Panc1 (cell line): ENCODE results near the gene HKDC1. TPM values are rescaled to one million over a fixed set of nuclear protein-coding genes. Genes with fewer than 3 reads are reported as not detected.

Experiments used
- ATAC-seq: fragments of 200-7000 bp; cut with Tn5 transposase; 2 replicates; pipeline ENCODE4 v1.9.1; 2020; ENCODE audit warnings: mild to moderate bottlenecking, moderate library complexity
- BruUV-seq: library from RNA; stranded (reverse); fragments of 400-500 nt; replicated peaks from 2 replicates; lab custom pipeline; 2021; lab: Mats Ljungman, UMichigan
- CTCF ChIA-PET: fragments of 300-600 bp; sonication (Branson Sonifier 250); formaldehyde crosslinking; loops from one replicate; lab custom pipeline; 2022; ENCODE audit warnings: antibody characterized with exemption; lab: Charles Lee
- POLR2A ChIA-PET: fragments of 300-600 bp; sonication (Branson Sonifier 250); formaldehyde crosslinking; loops from one replicate; lab custom pipeline; 2022; ENCODE audit warnings: antibody characterized with exemption; lab: Charles Lee
- DNase-seq: peaks from one replicate; pipeline ENCODE4 v3.0.0-alpha.2; 2010; ENCODE audit warnings: low read depth, low spot score
- H3K27ac ChIP-seq: 2 replicates; pipeline ENCODE4 v1.5.1; 2011; ENCODE audit warnings: mild to moderate bottlenecking, low read length, inconsistent platforms
- H3K27me3 ChIP-seq: fragments of 200-500 bp; sonication (Bioruptor generic); 2 replicates; pipeline ENCODE4 v1.6.0; 2014; ENCODE audit warnings: low read length, inconsistent platforms; ENCODE audit not compliant: control insufficient read depth, insufficient read depth
- H3K36me3 ChIP-seq: fragments of 200-500 bp; sonication (Bioruptor generic); 2 replicates; pipeline ENCODE4 v1.5.1; 2014; ENCODE audit warnings: inconsistent platforms, mild to moderate bottlenecking, low read length, moderate library complexity; ENCODE audit not compliant: control insufficient read depth, insufficient read depth
- H3K4me1 ChIP-seq: 2 replicates; pipeline ENCODE4 v1.5.1; 2011; ENCODE audit warnings: inconsistent platforms, mild to moderate bottlenecking, low read length, moderate library complexity; ENCODE audit not compliant: control insufficient read depth, insufficient read depth
- H3K4me3 ChIP-seq, 2 experiments: 2 replicates each; pipeline ENCODE4 v1.5.1; 2011 to 2012; ENCODE audit warnings: low read depth in 2 of 2, low read length in 2 of 2, mild to moderate bottlenecking in 2 of 2, inconsistent platforms in 1 of 2, moderate library complexity in 1 of 2
- H3K9me3 ChIP-seq: fragments of 200-500 bp; sonication (Bioruptor generic); 2 replicates; pipeline ENCODE4 v1.5.1; 2014; ENCODE audit warnings: low read depth, mild to moderate bottlenecking, inconsistent platforms, low read length, moderate library complexity; ENCODE audit not compliant: control insufficient read depth, insufficient read depth
- POLR2AphosphoS5 ChIP-seq: IDR thresholded peaks from 2 replicates; pipeline ENCODE4 v1.6.1; 2012; ENCODE audit warnings: mild to moderate bottlenecking, low read depth, low read length, moderate library complexity
- SIN3A ChIP-seq: IDR thresholded peaks from 2 replicates; pipeline ENCODE4 v1.6.1; 2012; ENCODE audit warnings: low read depth, mild to moderate bottlenecking, low read length, moderate library complexity, borderline replicate concordance; ENCODE audit not compliant: insufficient read depth
- TCF7L2 ChIP-seq: IDR thresholded peaks from 2 replicates; pipeline ENCODE4 v1.6.1; 2011; ENCODE audit warnings: mild to moderate bottlenecking, low read depth, low read length, inconsistent platforms
- in situ Hi-C: cut with HindIII; loops from 2 replicates; pipeline ENCODE4 v1.10.0; 2016; ENCODE audit warnings: low sequenced_read_pairs, low pct_unique_long_range_greater_than_20kb
- intact Hi-C: fragments of 100-400 bp; cut with micrococcal nuclease; formaldehyde crosslinking; loops from one replicate; pipeline ENCODE4 v1.10.0; 2022; ENCODE audit not compliant: unreplicated experiment
- total RNA-seq: library from RNA; stranded (reverse); gene quantifications from one replicate; pipeline ENCODE4 v1.2.1, GENCODE V29; 2021; ENCODE audit not compliant: unreplicated experiment
- TF ChIP-seq, protein P1 (sequence below): fragments of 450-650 bp; IDR thresholded peaks from 2 replicates; pipeline ENCODE4 v1.5.1; 2017; ENCODE audit warnings: mild to moderate bottlenecking
- TF ChIP-seq, protein P2 (sequence below), 2 experiments: IDR thresholded peaks; 2 replicates each; pipeline ENCODE4 v1.6.1; 2011 to 2012; ENCODE audit warnings: low read depth in 2 of 2, control low read depth in 1 of 2, low read length in 1 of 2, mild to moderate bottlenecking in 1 of 2, moderate library complexity in 1 of 2; ENCODE audit not compliant: insufficient read depth in 1 of 2

Gene HKDC1
- total RNA-seq, 1 experiment from 2014 or later, result 1.1 TPM

DNA sequence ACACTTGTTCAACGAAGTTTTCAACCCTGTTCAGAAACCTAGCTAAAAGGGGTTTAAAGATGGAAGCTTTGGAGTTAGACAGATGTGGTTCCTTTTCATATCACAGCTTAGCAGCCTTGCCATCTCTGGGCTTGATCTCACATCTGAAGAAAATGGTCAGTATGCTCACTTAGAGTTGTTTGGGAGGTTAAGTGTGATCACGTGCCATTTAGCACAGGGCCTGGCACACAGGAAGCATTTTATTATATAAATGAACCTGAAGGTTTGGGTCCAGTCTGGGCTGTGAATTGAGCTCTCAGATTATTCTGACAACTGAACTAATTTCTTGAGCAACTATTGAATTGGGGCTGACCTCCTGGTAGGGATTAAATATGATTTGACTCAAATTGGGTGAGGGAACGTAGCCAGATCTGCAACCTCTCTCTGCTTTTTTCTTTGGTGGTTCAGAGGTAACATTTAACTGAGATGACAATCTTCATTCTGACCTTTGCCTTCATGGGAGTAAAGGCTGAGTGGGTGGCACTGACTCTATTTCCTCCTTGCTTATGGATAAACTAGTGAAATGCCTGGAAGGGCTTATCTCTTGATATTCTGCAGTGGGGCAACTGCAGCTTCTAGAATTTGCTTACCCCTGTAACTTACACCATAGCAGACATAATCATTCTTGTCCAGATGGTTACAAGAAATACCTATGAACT is 10.2 kb upstream of the HKDC1 start:
- intact Hi-C loops, result no loop called here
- Histone ChIP-seq H3K4me1 (no peaks in the 10 kb centered on the region), H3K9me3 (no peaks in the 10 kb centered on the region), H3K4me3 (no peak overlapping the region), H3K36me3 (peaks cover 13% of the 10 kb centered on the region), H3K27ac (no peak overlapping the region), H3K27me3 (no peaks in the 10 kb centered on the region)
- in situ Hi-C loops, result no loop called here
- CTCF ChIA-PET, result no interaction called here
- POLR2A ChIA-PET, result no interaction called here
- ATAC-seq (no peak), DNase-seq (no peak)
- no TSS peak for BruUV-seq
- no peak for TF ChIP-seq POLR2AphosphoS5
- TF ChIP-seq SIN3A, result no peak
- no peak for TF ChIP-seq TCF7L2
- TF ChIP-seq, protein P1, sequence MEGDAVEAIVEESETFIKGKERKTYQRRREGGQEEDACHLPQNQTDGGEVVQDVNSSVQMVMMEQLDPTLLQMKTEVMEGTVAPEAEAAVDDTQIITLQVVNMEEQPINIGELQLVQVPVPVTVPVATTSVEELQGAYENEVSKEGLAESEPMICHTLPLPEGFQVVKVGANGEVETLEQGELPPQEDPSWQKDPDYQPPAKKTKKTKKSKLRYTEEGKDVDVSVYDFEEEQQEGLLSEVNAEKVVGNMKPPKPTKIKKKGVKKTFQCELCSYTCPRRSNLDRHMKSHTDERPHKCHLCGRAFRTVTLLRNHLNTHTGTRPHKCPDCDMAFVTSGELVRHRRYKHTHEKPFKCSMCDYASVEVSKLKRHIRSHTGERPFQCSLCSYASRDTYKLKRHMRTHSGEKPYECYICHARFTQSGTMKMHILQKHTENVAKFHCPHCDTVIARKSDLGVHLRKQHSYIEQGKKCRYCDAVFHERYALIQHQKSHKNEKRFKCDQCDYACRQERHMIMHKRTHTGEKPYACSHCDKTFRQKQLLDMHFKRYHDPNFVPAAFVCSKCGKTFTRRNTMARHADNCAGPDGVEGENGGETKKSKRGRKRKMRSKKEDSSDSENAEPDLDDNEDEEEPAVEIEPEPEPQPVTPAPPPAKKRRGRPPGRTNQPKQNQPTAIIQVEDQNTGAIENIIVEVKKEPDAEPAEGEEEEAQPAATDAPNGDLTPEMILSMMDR, result no peak
- TF ChIP-seq, protein P2, sequence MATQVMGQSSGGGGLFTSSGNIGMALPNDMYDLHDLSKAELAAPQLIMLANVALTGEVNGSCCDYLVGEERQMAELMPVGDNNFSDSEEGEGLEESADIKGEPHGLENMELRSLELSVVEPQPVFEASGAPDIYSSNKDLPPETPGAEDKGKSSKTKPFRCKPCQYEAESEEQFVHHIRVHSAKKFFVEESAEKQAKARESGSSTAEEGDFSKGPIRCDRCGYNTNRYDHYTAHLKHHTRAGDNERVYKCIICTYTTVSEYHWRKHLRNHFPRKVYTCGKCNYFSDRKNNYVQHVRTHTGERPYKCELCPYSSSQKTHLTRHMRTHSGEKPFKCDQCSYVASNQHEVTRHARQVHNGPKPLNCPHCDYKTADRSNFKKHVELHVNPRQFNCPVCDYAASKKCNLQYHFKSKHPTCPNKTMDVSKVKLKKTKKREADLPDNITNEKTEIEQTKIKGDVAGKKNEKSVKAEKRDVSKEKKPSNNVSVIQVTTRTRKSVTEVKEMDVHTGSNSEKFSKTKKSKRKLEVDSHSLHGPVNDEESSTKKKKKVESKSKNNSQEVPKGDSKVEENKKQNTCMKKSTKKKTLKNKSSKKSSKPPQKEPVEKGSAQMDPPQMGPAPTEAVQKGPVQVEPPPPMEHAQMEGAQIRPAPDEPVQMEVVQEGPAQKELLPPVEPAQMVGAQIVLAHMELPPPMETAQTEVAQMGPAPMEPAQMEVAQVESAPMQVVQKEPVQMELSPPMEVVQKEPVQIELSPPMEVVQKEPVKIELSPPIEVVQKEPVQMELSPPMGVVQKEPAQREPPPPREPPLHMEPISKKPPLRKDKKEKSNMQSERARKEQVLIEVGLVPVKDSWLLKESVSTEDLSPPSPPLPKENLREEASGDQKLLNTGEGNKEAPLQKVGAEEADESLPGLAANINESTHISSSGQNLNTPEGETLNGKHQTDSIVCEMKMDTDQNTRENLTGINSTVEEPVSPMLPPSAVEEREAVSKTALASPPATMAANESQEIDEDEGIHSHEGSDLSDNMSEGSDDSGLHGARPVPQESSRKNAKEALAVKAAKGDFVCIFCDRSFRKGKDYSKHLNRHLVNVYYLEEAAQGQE (IDR thresholded peaks at IDR 0.05; ENCODE audit: insufficient read depth in 1 of 2, low read depth in 2 of 2, low read length in 1 of 2), result no peak

DNA sequence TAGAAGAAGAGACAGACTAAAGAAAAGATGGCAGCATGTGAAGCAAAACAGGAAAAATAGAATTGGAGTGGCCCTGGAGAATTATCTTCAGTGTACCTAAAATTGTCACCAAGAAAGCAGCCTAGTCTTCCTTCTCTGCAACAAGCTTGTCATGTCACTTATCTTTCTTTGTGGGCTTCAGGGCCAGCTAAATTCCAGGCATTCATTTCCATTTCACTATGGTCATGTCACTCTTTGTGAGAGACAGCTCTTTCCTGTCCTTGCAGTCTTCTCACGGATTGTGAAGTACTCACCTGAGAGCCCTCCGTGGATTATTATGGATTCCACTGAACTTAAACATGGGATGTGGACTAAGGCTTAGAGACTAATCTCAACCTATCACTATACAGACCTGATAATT is 9.0 kb upstream of the HKDC1 start:
- ATAC-seq (no peak), DNase-seq (no peak)
- Histone ChIP-seq H3K4me3 (no peak overlapping the region), H3K4me1 (peaks cover 4% of the 10 kb centered on the region; the same call in 1 of the 2 replicates), H3K9me3 (no peaks in the 10 kb centered on the region), H3K27ac (no peak overlapping the region), H3K27me3 (no peaks in the 10 kb centered on the region), H3K36me3 (peaks cover 12% of the 10 kb centered on the region)
- ChIA-PET CTCF (no interaction called here), POLR2A (no interaction called here)
- in situ Hi-C loops, result no loop called here
- no TSS peak for BruUV-seq
- TF ChIP-seq TCF7L2, result no peak
- TF ChIP-seq, protein P2 (IDR thresholded peaks at IDR 0.05; ENCODE audit: insufficient read depth in 1 of 2, low read depth in 2 of 2, low read length in 1 of 2), result no peak
- no peak for TF ChIP-seq POLR2AphosphoS5
- TF ChIP-seq SIN3A, result no peak
- TF ChIP-seq, protein P1, result no peak
- intact Hi-C loops, result no loop called here
